ENCODE results near the gene FCHSD1. TPM values are rescaled to one million over a fixed set of nuclear protein-coding genes. Genes with fewer than 3 reads are reported as not detected.

The FCHSD1 gene
- total and polyA plus RNA-seq, 10 of the 15 experiments (the other 5 are each of a cell fraction or from before 2014, with no cell fraction given) = 0.97 to 22.8 (median 10.7) TPM

DNA sequence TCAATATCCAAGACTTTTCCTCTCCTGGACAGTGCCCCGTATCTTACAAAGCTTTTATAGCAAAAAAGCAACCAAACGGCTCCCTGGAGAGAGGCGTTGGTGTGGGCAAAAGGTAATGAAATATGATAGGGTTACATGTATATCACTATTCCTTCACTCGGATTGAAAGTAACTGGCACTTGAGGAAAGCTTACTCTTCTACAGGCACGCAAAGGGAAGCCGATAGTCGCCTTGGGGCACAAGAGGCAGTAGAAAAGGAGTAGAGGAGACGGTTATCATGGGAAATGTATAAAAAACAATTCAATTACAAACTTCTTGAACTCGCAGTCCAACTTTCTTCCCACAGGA, 33.6 kb downstream of the FCHSD1 start (continued):
- TF ChIP-seq, protein P1, sequence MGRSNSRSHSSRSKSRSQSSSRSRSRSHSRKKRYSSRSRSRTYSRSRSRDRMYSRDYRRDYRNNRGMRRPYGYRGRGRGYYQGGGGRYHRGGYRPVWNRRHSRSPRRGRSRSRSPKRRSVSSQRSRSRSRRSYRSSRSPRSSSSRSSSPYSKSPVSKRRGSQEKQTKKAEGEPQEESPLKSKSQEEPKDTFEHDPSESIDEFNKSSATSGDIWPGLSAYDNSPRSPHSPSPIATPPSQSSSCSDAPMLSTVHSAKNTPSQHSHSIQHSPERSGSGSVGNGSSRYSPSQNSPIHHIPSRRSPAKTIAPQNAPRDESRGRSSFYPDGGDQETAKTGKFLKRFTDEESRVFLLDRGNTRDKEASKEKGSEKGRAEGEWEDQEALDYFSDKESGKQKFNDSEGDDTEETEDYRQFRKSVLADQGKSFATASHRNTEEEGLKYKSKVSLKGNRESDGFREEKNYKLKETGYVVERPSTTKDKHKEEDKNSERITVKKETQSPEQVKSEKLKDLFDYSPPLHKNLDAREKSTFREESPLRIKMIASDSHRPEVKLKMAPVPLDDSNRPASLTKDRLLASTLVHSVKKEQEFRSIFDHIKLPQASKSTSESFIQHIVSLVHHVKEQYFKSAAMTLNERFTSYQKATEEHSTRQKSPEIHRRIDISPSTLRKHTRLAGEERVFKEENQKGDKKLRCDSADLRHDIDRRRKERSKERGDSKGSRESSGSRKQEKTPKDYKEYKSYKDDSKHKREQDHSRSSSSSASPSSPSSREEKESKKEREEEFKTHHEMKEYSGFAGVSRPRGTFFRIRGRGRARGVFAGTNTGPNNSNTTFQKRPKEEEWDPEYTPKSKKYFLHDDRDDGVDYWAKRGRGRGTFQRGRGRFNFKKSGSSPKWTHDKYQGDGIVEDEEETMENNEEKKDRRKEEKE (IDR thresholded peaks at IDR 0.05) = no peak
- TF ChIP-seq, protein P2, sequence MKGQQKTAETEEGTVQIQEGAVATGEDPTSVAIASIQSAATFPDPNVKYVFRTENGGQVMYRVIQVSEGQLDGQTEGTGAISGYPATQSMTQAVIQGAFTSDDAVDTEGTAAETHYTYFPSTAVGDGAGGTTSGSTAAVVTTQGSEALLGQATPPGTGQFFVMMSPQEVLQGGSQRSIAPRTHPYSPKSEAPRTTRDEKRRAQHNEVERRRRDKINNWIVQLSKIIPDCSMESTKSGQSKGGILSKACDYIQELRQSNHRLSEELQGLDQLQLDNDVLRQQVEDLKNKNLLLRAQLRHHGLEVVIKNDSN (IDR thresholded peaks at IDR 0.05; ENCODE audit: borderline replicate concordance, extremely low read length, insufficient read depth, low read depth, low read length) = no peak
- TF ChIP-seq SMAD5 (IDR thresholded peaks at IDR 0.05; ENCODE audit: low read depth) (no peak), ZSCAN29 (IDR thresholded peaks at IDR 0.05) (no peak), BMI1 (IDR thresholded peaks at IDR 0.05; ENCODE audit: borderline replicate concordance) (no peak), MYC (IDR thresholded peaks at IDR 0.05; ENCODE audit: insufficient read depth, insufficient read length, insufficient replicate concordance, low read length, severe bottlenecking) (no peak), YY1 (IDR thresholded peaks at IDR 0.05; ENCODE audit: low read depth, low read length) (no peak), ZZZ3 (IDR thresholded peaks at IDR 0.05; ENCODE audit: control insufficient read depth, insufficient read length, low read depth) (no peak), HCFC1 (IDR thresholded peaks at IDR 0.05; ENCODE audit: low read length) (no peak)
